ENCODE data around the gene RIN3. TPM values are rescaled to one million over a fixed set of nuclear protein-coding genes. Genes with fewer than 3 reads are reported as not detected.

Gene RIN3
- total and polyA plus RNA-seq, 5 experiments from 2014 or later: 16.8 to 146 (median 45.8) TPM

GRCh38 chr14:92628636-92629035 lies 115.1 kb downstream of the RIN3 start:
- Mint-ChIP-seq H3K27me3 (no peaks in the 10 kb centered on the region), H3K9me3 (peaks cover 2 to 33% (median 16%) of the 10 kb centered on the region in 9 donors)
- POLR2A ChIA-PET: interaction anchor here (0.8 kb wide), 1 partner anchor 99 kb away, joined by 5 read pairs; no protein-coding TSS in a partner anchor

DNA sequence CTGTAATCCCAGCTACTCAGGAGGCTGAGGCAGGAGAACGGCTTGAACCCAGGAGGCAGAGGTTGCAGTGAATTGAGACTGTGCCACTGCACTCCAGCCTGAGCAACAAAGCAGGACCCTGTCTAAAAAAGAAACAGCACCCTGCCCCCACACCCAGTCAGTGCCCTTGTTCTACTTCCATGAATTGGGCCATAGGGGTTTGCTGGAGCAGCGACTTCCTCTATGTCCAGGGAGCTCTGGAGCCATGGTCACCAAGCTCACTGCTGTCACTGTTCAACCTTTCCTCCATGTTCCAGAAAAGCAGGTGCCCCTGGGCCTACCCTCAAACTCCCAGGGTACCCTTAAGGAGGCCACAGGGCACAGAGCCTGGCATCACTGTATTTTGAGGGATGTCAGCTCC lies 116.8 kb downstream of the RIN3 start:
- Mint-ChIP-seq H3K9me3 (peaks cover 2 to 23% (median 15%) of the 10 kb centered on the region in 9 donors), H3K27ac (peak overlapping the region in 4 of 10 donors; percentile 2 to 60 (median 38)), H3K4me3 (no peak overlapping the region), H3K4me1 (peaks cover 26 to 34% (median 27%) of the 10 kb centered on the region in 4 donors), H3K27me3 (no peaks in the 10 kb centered on the region), H3K36me3 (peaks cover 19 to 30% (median 21%) of the 10 kb centered on the region in 3 donors)
- ATAC-seq (no peak), DNase-seq (no peak)
- POLR2A ChIA-PET: interaction anchor here (1.6 to 2.0 kb wide), 2 partner anchors 15 to 21 kb away, joined by 4 to 10 read pairs; no protein-coding TSS in a partner anchor

More at GRCh38 chr14:92628636-92629035, 115.1 kb downstream of the RIN3 start:
- Mint-ChIP-seq H3K36me3 (peaks cover 28 to 36% (median 33%) of the 10 kb centered on the region in 3 donors), H3K4me1 (peaks cover 20 to 28% (median 24%) of the 10 kb centered on the region in 4 donors), H3K27ac (peak overlapping the region in 3 of 10 donors; percentile 57 to 74 (median 72)), H3K4me3 (no peak overlapping the region)
- ATAC-seq (no peak), DNase-seq (no peak)

GRCh38 chr14:92631098-92631497 lies 117.5 kb downstream of the RIN3 start:
- peak overlapping the region in 2 of 10 donors; percentile 15 to 25 for H3K27ac Mint-ChIP-seq
- POLR2A ChIA-PET: interaction anchor here (1.6 to 2.0 kb wide), 2 partner anchors 15 to 20 kb away, joined by 4 to 10 read pairs; no protein-coding TSS in a partner anchor
- peaks cover 17 to 25% (median 19%) of the 10 kb centered on the region in 3 donors for H3K36me3 Mint-ChIP-seq
- H3K9me3 Mint-ChIP-seq: peaks cover 2 to 20% (median 15%) of the 10 kb centered on the region in 9 donors
- H3K27me3 Mint-ChIP-seq: no peaks in the 10 kb centered on the region
- peaks cover 27 to 34% (median 31%) of the 10 kb centered on the region in 4 donors for H3K4me1 Mint-ChIP-seq
- ATAC-seq: no peak
- no peak overlapping the region for H3K4me3 Mint-ChIP-seq
- no peak for DNase-seq

DNA sequence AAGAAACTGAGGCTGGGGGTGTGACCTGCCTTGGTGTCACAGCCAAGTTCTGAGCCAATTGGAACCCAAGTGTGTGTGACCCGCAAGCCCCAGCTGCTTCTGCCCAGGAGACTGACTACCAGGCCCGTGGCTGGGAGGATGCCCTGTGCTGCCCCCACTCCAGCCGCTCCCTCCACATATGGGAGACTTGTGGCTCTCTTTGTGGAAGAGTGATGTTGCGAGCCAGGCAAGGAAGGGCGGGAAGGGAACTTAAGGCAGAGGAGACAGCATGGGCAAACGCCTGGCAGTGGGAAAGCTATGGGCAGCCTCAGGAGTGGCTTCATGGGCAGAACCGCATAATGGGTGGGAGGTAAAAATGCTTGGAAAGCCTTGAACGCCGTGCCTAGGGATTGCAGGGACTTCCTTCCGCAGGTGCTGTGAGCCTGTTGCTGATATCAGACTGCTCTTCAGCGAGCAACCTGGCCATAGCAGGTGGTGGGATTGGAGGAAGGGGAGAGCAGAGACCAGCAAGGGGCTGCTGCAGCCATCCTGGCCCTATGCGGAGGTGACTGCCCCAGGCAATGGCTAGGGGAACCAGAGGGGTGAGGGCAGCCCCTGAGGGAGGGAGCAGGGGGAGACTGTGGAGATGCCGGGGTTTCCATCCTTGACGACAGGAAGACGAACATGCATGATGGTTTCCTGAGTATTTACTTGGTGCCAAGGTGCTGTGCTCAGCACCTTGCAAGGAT lies 119.1 kb downstream of the RIN3 start:
- Mint-ChIP-seq H3K27me3 (no peaks in the 10 kb centered on the region), H3K4me3 (peak overlapping the region in 1 of 10 donors; percentile 35), H3K4me1 (peaks cover 26 to 35% (median 33%) of the 10 kb centered on the region in 4 donors), H3K36me3 (peaks cover 5 to 8% (median 7%) of the 10 kb centered on the region in 3 donors), H3K9me3 (peaks cover 0 to 5% (median 4%) of the 10 kb centered on the region in 9 donors), H3K27ac (peak overlapping the region in 9 of 10 donors; percentile 19 to 87 (median 66))
- POLR2A ChIA-PET: interaction anchor here (0.7 to 1.5 kb wide), 3 partner anchors 19 to 37 kb away, joined by 4 to 6 read pairs (median 5); no protein-coding TSS in a partner anchor
- DNase-seq: no peak
- ATAC-seq: no peak

DNA sequence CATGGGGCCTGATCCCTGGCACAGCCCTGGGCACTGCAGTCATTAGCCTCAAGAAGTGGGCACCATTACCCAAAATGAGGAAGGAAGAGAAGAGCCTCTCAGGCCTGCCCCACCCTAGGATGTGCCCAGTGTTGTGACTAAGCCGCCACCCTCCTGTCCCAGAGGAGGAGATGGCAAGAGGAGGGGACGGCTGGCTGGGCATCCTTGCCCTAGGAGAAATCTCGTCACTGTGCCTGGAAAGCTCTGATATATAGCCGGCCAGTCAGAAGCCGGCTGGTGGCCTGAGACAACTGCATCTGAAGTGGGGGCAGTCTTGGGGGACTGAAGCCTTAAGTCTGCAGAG lies 119.7 kb downstream of the RIN3 start:
- Mint-ChIP-seq H3K27me3 (no peaks in the 10 kb centered on the region), H3K4me3 (no peak overlapping the region), H3K4me1 (peaks cover 26 to 41% (median 35%) of the 10 kb centered on the region in 4 donors), H3K27ac (peak overlapping the region in 7 of 10 donors; percentile 60 to 87 (median 69)), H3K36me3 (peaks cover 0 to 3% (median 3%) of the 10 kb centered on the region in 3 donors), H3K9me3 (no peaks in the 10 kb centered on the region)
- ATAC-seq (no peak), DNase-seq (no peak)
- POLR2A ChIA-PET: interaction anchor here (0.7 to 1.4 kb wide), 4 partner anchors 17 to 37 kb away, joined by 3 to 6 read pairs (median 4); no protein-coding TSS in a partner anchor

DNA sequence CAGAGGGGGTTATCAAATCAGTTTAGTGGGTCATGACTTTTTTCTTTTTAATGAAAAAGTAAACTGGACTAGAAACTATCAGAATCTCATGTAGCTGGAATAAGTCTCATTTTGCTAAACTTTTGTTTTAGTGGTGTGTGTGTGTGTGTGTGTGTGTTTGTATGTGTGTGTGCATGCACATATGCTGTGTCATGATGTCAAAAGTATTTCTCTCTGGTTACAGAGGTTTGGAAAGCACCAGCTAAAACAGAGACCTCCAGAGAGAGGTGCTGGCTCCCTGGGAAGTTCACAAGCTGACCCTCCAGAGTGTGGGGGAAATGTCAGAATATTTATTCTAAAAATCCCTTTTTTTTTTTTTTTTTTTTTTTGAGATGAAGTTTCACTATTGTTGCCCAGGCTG lies 120.1 kb downstream of the RIN3 start:
- Mint-ChIP-seq H3K4me1 (peaks cover 26 to 44% (median 34%) of the 10 kb centered on the region in 4 donors), H3K9me3 (no peaks in the 10 kb centered on the region), H3K4me3 (no peak overlapping the region), H3K27ac (peak overlapping the region in 3 of 10 donors; percentile 43 to 84 (median 66)), H3K36me3 (peaks cover 0 to 3% (median 3%) of the 10 kb centered on the region in 3 donors), H3K27me3 (no peaks in the 10 kb centered on the region)
- POLR2A ChIA-PET: interaction anchor here (0.7 to 1.4 kb wide), 5 partner anchors 15 to 36 kb away, joined by 3 to 6 read pairs (median 4); no protein-coding TSS in a partner anchor
- DNase-seq (no peak), ATAC-seq (no peak)

DNA sequence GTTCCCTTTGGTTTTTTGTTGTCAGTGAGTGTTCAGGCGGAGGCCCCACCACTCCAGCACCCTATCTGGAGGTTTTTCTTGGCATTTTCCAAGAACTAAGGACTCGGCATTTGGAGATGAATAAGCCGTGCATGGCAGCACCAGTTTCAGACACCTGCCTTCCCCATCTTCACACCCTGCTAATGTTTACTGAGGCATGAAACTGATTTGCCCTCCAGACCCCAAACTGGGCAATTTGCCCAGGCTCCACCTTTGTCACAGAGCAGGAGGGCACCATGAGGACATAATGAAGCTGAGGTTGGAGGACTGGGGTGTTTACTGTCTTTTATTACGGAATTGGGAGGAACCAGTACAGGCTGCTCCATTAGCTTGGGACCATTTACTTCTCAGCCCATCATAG lies 121.5 kb downstream of the RIN3 start:
- Mint-ChIP-seq H3K4me1 (peaks cover 21 to 44% (median 28%) of the 10 kb centered on the region in 4 donors), H3K4me3 (no peak overlapping the region), H3K27me3 (no peaks in the 10 kb centered on the region), H3K36me3 (peaks cover 0 to 3% (median 1%) of the 10 kb centered on the region in 3 donors), H3K9me3 (no peaks in the 10 kb centered on the region), H3K27ac (peak overlapping the region in 4 of 10 donors; percentile 18 to 81 (median 20))
- POLR2A ChIA-PET: interaction anchor here (0.6 to 1.2 kb wide), 4 partner anchors 11 to 319 kb away, joined by 3 to 7 read pairs (median 4); no protein-coding TSS in a partner anchor
- DNase-seq (no peak), ATAC-seq (no peak)

DNA sequence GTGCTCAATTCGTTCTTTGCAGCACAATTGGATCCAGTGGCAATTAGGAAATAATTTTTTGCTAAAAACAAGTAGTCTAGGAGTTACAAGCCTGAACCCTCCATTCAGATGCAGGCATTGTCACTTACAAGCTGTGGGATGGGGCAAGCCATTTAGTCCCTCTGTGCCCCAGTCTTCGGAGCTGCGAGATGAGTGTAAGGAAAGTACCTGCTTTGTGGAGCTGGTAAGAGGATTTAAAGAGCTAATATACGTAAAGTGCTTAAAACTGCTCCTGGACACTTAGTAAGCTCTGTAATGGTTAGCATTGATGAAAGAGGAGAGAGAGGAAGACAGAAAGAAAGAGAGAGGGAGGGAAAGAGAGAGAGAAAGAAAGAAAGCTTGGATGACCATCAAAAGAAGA lies 122.3 kb downstream of the RIN3 start:
- Mint-ChIP-seq H3K9me3 (no peaks in the 10 kb centered on the region), H3K4me3 (no peak overlapping the region), H3K36me3 (peaks cover 0 to 3% (median 1%) of the 10 kb centered on the region in 3 donors), H3K4me1 (peaks cover 20 to 38% (median 25%) of the 10 kb centered on the region in 4 donors), H3K27ac (peak overlapping the region in 7 of 10 donors; percentile 21 to 87 (median 49)), H3K27me3 (no peaks in the 10 kb centered on the region)
- no peak for ATAC-seq
- POLR2A ChIA-PET: interaction anchor here (1.0 to 1.2 kb wide), 3 partner anchors 12 to 17 kb away, joined by 3 to 7 read pairs (median 3); no protein-coding TSS in a partner anchor
- no peak for DNase-seq

- no peak for DNase-seq
- no peak for ATAC-seq
- POLR2A ChIA-PET: interaction anchor here (1.0 kb wide), 1 partner anchor 11 kb away, joined by 4 read pairs; no protein-coding TSS in a partner anchor
- Mint-ChIP-seq H3K4me3 (no peak overlapping the region), H3K36me3 (peaks cover 0 to 8% (median 1%) of the 10 kb centered on the region in 3 donors), H3K4me1 (peaks cover 19 to 38% (median 22%) of the 10 kb centered on the region in 4 donors), H3K9me3 (no peaks in the 10 kb centered on the region), H3K27me3 (no peaks in the 10 kb centered on the region), H3K27ac (peak overlapping the region in 4 of 10 donors; percentile 14 to 61 (median 40))
These were observed 123.6 kb downstream of the RIN3 start for GRCh38 chr14:92637228-92637627.

DNA sequence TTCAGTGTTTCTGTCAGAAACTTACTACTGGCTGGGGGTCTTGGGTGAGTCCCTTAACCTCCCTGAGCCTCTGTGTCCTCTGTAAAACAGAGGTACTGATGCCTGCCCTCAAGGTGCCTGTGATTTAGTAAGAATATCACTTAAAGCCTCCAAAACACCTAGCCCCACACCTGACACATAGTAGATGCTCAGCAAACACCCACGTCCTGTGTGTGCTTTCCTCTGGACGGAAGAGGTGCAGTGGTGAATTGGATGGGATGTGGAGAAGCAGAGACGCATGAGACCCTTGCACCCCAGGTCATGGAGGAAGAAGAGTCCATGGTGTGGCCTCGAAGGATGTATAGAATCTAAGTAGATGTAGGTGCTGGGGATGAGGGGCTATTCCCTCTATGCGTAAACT lies 124.3 kb downstream of the RIN3 start:
- DNase-seq: no peak
- H3K4me1 Mint-ChIP-seq: peaks cover 14 to 33% (median 16%) of the 10 kb centered on the region in 4 donors
- no peak for ATAC-seq
- no peak overlapping the region for H3K4me3 Mint-ChIP-seq
- H3K27ac Mint-ChIP-seq: peak overlapping the region in 9 of 10 donors; percentile 27 to 85 (median 60)
- H3K9me3 Mint-ChIP-seq: no peaks in the 10 kb centered on the region
- H3K36me3 Mint-ChIP-seq: peaks cover 0 to 11% (median 1%) of the 10 kb centered on the region in 3 donors
- POLR2A ChIA-PET: interaction anchor here (1.0 kb wide), 1 partner anchor 12 kb away, joined by 4 read pairs; no protein-coding TSS in a partner anchor
- H3K27me3 Mint-ChIP-seq: no peaks in the 10 kb centered on the region

DNA sequence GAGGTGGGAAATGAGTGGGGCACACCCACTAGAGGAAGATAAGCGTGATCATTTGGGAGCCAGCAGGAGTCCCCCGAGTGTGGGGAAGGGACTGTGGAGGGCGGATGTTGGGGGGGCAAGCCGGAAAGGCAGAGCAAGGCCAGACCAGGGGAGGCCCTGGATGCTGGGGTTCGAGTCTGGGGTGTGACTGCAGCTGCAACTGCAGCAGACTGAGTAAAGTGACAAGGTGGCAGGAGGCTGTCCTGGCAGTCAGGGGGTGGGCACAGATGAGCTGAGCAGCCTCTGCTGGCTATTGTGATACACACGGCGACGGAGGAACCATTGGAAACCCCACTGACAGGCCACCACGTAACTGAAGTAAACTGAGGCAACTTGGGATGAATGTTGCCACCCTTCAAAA lies 124.7 kb downstream of the RIN3 start:
- Mint-ChIP-seq H3K36me3 (peaks cover 0 to 9% (median 1%) of the 10 kb centered on the region in 3 donors), H3K27me3 (no peaks in the 10 kb centered on the region), H3K27ac (peak overlapping the region in 8 of 10 donors; percentile 27 to 85 (median 62)), H3K9me3 (no peaks in the 10 kb centered on the region), H3K4me3 (no peak overlapping the region), H3K4me1 (peaks cover 10 to 32% (median 12%) of the 10 kb centered on the region in 4 donors)
- no peak for ATAC-seq
- DNase-seq: no peak
- POLR2A ChIA-PET: no interaction called here

GRCh38 chr14:92638904-92639303 lies 125.3 kb downstream of the RIN3 start:
- peak overlapping the region in 7 of 10 donors; percentile 61 to 86 (median 77) for H3K27ac Mint-ChIP-seq
- POLR2A ChIA-PET: interaction anchor here (0.9 kb wide), 1 partner anchor 13 kb away, joined by 3 read pairs; no protein-coding TSS in a partner anchor

More at GRCh38 chr14:92638904-92639303, 125.3 kb downstream of the RIN3 start:
- no peak overlapping the region for H3K4me3 Mint-ChIP-seq
- no peak for ATAC-seq
- H3K36me3 Mint-ChIP-seq: peaks cover 0 to 9% (median under 1%) of the 10 kb centered on the region in 3 donors
- no peaks in the 10 kb centered on the region for H3K27me3 Mint-ChIP-seq
- H3K4me1 Mint-ChIP-seq: peaks cover 6 to 26% (median 8%) of the 10 kb centered on the region in 4 donors
- no peaks in the 10 kb centered on the region for H3K9me3 Mint-ChIP-seq
- no peak for DNase-seq
